GM12891 (cell line): ENCODE measurements around the gene REV1.

Experiments used
- POLR2A ChIP-seq: IDR thresholded peaks from 2 replicates; pipeline ENCODE4 v1.6.1; 2011; ENCODE audit warnings: low read depth, low read length, control low read depth
- POLR2AphosphoS5 ChIP-seq: IDR thresholded peaks from 2 replicates; pipeline ENCODE4 v1.6.1; 2011; ENCODE audit warnings: low read depth, low read length, control low read depth
- POU2F2 ChIP-seq: IDR thresholded peaks from 2 replicates; pipeline ENCODE4 v1.6.1; 2011; ENCODE audit warnings: low read depth, mild to moderate bottlenecking, control low read depth, low read length, moderate library complexity
- SPI1 ChIP-seq: IDR thresholded peaks from 2 replicates; pipeline ENCODE4 v1.6.1; 2011; ENCODE audit warnings: low read depth, low read length, control low read depth
- TAF1 ChIP-seq: IDR thresholded peaks from 2 replicates; pipeline ENCODE4 v1.6.1; 2011; ENCODE audit warnings: low read depth, low read length, control low read depth

GRCh38 chr2:99444222-99444621 is 45.6 kb downstream of the REV1 start:
- no peak for TF ChIP-seq POLR2A
- no peak for TF ChIP-seq POLR2AphosphoS5
- TF ChIP-seq TAF1 = no peak
- TF ChIP-seq POU2F2 = no peak
- no peak for TF ChIP-seq SPI1
